GM18526 (cell line): Measurements from ENCODE around the gene CABLES2.

Source experiments
- POLR2A ChIP-seq: IDR thresholded peaks from 3 replicates; pipeline ENCODE4 v1.6.1; 2011; ENCODE audit not compliant: insufficient read length; ENCODE audit errors: extremely low read depth

CABLES2 gene

DNA sequence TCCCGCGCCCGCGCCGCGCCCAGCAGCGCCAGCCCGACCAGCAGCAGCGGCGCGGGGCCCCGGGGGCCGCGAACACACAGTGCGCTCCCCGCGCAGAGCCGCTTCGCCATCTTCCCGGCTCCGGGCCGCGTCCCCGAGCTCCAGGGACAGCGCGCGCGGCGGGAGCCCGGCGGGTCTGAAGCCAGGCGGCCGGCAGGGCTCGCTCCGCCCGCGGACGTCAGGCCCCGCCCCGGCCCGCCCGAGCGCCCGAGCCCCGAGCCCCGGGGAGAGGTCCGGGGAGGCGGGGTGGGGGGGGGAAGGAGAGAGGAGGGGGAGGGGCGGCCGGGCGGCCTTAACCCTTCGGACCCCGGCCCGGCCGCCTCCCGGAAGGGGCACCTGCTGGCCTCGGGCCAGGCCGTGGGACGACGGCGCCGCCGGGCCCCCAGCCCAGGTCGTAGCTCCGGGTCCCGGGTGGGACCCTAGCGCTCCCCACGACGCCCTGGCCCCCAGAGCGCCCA, 39.9 kb downstream of the CABLES2 start, which contains the start of gene LAMA5:
Gene LAMA5, minus strand, starts transcription at position 177 of the 497 bp plus-strand sequence. Its CDS starts 67 bp downstream, at position 110.
- TF ChIP-seq POLR2A: no peak

DNA sequence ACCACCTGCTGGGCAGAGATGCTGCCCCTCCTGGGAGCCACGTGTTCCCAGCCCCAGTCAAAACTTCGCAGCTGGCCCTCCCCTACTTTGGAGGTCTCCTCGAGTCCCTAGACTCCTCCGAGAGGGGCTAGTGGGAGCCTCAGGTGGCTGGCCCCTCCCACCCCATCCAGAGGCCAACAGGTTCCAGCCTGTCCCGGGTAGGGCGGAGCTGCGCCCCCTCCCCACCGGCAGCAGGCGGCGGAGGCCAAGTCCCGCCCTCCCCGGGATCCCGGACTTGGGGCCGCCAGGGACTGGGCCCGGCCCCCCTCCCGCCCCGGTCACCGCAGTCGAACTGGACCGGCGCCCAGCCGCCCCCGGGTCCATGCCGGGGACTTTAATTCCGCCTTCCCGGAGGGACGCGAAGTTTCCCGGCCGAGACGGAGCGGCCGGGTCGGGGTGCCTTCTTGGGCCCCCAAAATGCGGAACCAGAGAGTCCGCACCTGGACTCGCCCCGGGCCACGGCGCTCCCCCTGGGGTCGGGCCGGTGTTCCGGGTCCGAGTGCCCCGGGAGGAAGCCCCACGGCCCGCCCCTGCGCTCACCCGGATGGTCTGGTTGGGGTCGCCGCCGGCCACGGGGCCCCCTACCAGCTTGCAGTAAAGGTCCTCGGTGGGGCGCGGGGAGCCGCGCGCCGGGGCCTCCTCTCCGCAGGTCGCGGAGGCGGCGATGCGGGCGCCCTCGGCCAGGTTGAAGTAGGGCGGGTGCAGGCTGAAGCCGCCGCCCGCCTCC, 40.5 kb downstream of the CABLES2 start:
- no peak for TF ChIP-seq POLR2A

GRCh38 chr20:62365814-62366369, 41.2 kb downstream of the CABLES2 start:
- TF ChIP-seq POLR2A: no peak

- TF ChIP-seq POLR2A: no peak
Measured at GRCh38 chr20:62364911-62365736, 42.0 kb downstream of the CABLES2 start.

- no peak for TF ChIP-seq POLR2A
Measured at GRCh38 chr20:62363920-62364851, 42.9 kb downstream of the CABLES2 start.

DNA sequence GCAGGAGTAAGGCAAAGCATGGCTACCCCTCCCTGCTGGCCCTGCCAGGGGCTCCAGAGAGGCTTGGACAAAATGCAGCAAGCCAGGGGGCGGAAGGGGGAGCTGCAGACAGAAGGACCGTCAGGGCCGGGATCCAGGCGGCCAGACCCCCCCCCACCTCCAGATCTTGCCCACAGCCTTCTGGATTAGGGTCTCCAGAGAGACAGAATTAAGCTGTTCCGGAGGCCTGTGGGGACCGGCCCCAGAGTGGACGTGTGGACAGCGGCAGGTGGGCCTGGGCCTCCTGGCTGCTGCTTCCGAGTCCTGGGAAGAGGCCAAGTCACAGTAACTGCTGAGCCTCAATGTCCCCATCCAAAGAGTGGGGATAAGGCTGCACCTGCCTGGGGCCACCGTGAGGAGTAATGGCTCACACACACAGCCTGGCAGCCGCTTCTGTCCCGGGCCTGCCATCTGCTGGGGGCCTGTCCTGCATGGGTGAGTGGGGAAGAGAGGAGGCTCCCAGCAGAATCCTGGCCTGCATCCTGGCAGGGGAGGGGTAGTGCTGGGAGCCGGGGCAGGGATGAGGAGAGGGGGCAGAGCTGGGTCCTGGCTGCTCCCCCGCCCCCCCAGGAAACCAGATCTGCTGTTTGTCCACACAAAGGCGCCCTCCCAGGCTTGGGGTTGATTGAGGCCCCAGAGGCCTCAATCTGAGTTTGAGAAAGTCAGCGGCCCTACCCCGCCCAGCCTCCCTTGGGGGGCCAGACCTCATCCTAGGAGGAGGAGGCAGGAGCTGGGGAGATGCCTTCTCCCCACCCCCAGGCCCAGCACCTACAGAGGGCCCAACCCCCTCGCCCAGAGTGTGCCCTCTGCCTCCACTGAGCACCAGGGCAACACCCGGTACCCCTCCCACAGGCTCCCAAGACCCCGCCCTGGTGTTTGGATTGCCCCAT, 43.8 kb downstream of the CABLES2 start:
- TF ChIP-seq POLR2A: no peak

DNA sequence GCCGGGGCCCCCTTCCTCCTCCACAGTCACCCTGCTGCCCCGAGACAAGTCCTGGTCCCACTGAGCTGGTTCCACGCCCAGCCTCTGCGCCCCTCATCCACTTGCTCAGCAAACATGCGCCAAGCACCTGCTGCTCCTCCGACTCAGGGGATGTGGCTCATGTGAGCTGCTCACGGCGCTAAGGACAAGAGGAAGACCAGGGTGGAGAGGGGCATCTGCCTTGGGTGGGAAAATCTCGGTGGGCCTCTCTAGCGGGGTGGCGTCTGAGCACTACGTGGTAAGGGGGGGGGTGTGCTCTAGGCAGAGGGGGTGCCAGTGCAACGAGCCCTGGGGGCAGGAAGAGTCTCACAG, 44.5 kb downstream of the CABLES2 start:
- no peak for TF ChIP-seq POLR2A

- no peak for TF ChIP-seq POLR2A
Measured at GRCh38 chr20:62361799-62362589, 45.1 kb downstream of the CABLES2 start.

- TF ChIP-seq POLR2A: no peak
Measured at GRCh38 chr20:62360854-62361798, 46.0 kb downstream of the CABLES2 start.

GRCh38 chr20:62359491-62360121, 47.5 kb downstream of the CABLES2 start:
- no peak for TF ChIP-seq POLR2A

GRCh38 chr20:62359043-62359490, 48.0 kb downstream of the CABLES2 start:
- no peak for TF ChIP-seq POLR2A
